Right atrium auricular region (tissue), 2 donors: Measurements from ENCODE around the gene ZYG11B. TPM values are rescaled to one million over a fixed set of nuclear protein-coding genes. Genes with fewer than 3 reads are reported as not detected.

ENCODE experiments used
- DNase-seq: peaks from one replicate; pipeline ENCODE4 v3.0.0-alpha.2; 2019; ENCODE audit warnings: low spot score
- H3K27ac ChIP-seq, 2 donors: fragments of 200-600 bp; sonication (generic); 1 replicate in 1 of 2; 2 replicates in 1 of 2; pipeline ENCODE4 v1.5.1; 2016 to 2019
- H3K27me3 ChIP-seq, 2 donors: fragments of 200-600 bp; sonication (generic); one replicate each; pipeline versions ENCODE4 v1.5.1 to v1.6.0; 2017 to 2019
- H3K36me3 ChIP-seq: fragments of 200-600 bp; sonication (generic); one replicate; pipeline ENCODE4 v1.5.1; 2016
- H3K4me1 ChIP-seq, 2 donors: fragments of 200-600 bp; sonication (generic); one replicate each; pipeline versions ENCODE4 v1.5.1 to v1.6.0; 2017 to 2019
- H3K4me3 ChIP-seq, 2 donors: fragments of 200-600 bp; sonication (generic); 1 replicate in 1 of 2; 2 replicates in 1 of 2; pipeline ENCODE4 v1.5.1; 2017 to 2019; ENCODE audit warnings: mild to moderate bottlenecking in 1 of 2, moderate library complexity in 1 of 2
- H3K9me3 ChIP-seq, 2 donors: fragments of 200-600 bp; sonication (generic); one replicate each; pipeline ENCODE4 v1.5.1; 2019
- CTCF ChIP-seq, 2 donors: fragments of 200-600 bp; sonication (generic); IDR thresholded peaks; one replicate each; pipeline ENCODE4 v1.5.1; 2019; ENCODE audit warnings: antibody characterized with exemption in 2 of 2
- total RNA-seq, 2 donors: library from RNA; depleted of rRNA; stranded (reverse); fragments of >200 nt; gene quantifications; one replicate each; pipeline ENCODE4 v1.1.0, GENCODE V29; 2016

Gene ZYG11B
- total RNA-seq, 2 donors from 2014 or later = 44.1 to 70.7 TPM

- Histone ChIP-seq H3K36me3 (no peaks in the 10 kb centered on the region), H3K27me3 (no peaks in the 10 kb centered on the region), H3K4me1 (peaks cover 0 to 11% of the 10 kb centered on the region in 2 donors), H3K27ac (peak overlapping the region; percentile 82 to 89), H3K9me3 (no peaks in the 10 kb centered on the region), H3K4me3 (peak overlapping the region; percentile 44 to 59)
- DNase-seq = peak; percentile 96
- no peak for TF ChIP-seq CTCF (IDR thresholded peaks at IDR 0.05)
Measured at GRCh38 chr1:52702886-52703787, 23.1 kb upstream of the ZYG11B start.

DNA sequence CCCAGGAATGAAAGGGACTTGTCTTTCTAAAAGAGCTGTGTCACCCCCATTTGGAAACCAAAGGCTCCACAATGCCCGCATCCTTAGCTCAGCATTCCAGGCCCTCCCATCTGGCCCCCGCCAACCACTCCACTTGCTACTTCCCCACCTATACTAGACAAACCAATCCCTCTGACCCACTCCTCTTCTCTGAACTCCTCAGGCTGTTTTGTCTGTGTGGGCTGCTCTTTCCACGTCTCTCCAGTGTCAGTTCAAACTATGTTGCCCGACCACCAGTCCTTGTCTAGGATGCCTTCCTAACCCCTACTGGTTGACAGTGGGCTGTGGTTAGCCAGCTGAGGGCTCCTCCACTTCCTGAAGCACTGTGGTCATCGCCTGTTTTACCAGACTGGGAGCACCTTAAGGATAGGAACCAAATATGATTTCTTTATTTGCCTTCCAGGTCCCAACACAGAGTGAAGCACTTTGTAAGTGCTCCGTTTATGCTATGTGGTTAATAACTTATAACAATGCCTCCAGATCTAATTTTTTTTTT lies 20.1 kb upstream of the ZYG11B start:
- Histone ChIP-seq H3K9me3 (no peaks in the 10 kb centered on the region), H3K27ac (no peak overlapping the region), H3K4me1 (peaks cover 0 to 6% of the 10 kb centered on the region in 2 donors), H3K4me3 (no peak overlapping the region), H3K27me3 (no peaks in the 10 kb centered on the region), H3K36me3 (no peaks in the 10 kb centered on the region)
- no peak for TF ChIP-seq CTCF (IDR thresholded peaks at IDR 0.05)
- DNase-seq = no peak

DNA sequence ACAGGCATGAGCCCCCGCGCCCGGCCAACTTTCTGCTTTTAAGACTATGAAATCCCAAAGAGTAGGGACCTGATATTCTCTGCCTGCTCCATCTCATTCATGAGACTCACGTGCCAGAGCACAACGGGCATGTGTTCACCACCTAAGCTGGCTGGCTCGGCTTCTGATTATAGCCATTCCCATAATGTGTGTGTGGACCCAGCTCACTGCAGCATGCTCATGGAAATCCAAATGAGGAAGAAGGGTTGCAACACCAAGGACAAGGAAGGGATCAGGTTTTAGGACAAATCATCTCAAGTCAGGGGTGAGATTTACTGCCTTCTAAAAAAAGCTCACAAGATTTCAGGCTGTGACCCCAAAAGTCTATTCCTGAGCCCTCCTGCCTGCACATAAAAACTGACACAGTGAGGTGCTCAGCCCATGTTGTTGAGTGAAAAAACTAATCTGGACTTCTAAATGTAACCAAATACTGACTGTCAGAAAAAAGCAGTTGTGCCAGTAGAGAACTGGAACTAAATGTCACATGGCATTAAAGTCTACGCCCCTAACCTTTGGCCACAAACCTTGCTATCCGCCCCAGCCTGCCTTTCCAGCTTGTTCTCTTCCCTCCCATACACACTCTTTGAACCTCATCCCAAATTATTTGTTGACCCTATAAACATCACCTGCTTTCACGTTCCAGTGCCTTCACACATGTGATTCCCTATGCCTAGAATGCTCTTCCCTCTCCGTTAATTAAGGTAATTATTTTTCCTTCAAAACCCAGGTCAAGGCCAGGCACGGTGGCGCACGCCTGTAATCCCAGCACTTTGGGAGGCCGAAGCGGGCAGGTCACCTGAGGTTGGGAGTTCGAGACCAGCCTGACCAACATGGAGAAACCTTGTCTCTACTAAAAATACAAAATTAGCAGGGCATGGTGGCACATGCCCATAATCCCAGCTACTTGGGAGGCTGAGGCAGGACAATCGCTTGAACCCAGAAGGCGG lies 19.0 kb upstream of the ZYG11B start:
- H3K9me3 ChIP-seq = no peaks in the 10 kb centered on the region
- no peak for DNase-seq
- no peak overlapping the region for H3K27ac ChIP-seq
- H3K27me3 ChIP-seq = no peaks in the 10 kb centered on the region
- peaks cover 0 to 6% of the 10 kb centered on the region in 2 donors for H3K4me1 ChIP-seq
- no peaks in the 10 kb centered on the region for H3K36me3 ChIP-seq
- TF ChIP-seq CTCF (IDR thresholded peaks at IDR 0.05) = no peak
- no peak overlapping the region for H3K4me3 ChIP-seq

GRCh38 chr1:52707927-52708655 lies 18.2 kb upstream of the ZYG11B start:
- no peak overlapping the region for H3K4me3 ChIP-seq
- no peak for DNase-seq
- H3K36me3 ChIP-seq = no peaks in the 10 kb centered on the region
- H3K27ac ChIP-seq = peak overlapping the region in 1 of 2 donors; percentile 36
- H3K9me3 ChIP-seq = no peaks in the 10 kb centered on the region
- peaks cover 0 to 6% of the 10 kb centered on the region in 2 donors for H3K4me1 ChIP-seq
- TF ChIP-seq CTCF (IDR thresholded peaks at IDR 0.05) = no peak
- no peaks in the 10 kb centered on the region for H3K27me3 ChIP-seq

DNA sequence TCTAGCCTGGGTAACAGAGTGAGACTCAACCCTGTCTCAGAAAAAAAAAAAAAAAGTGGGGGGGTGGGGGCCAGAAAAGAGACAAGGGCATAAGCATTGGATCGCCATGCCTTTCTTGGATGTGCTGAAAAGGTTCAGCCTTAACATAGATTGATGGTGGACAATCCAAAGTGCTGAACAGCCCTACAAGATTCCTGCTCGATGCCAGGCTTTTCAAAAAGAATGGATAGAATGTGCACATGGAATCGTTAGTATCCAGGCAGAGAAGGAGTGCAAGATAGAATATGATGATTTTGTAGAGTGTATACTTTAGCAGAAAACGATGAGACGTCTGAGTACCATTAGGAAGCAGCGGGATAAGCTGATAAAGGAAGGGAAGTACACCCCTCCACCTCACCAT lies 17.2 kb upstream of the ZYG11B start:
- DNase-seq = no peak
- Histone ChIP-seq H3K9me3 (no peaks in the 10 kb centered on the region), H3K4me1 (no peaks in the 10 kb centered on the region), H3K27ac (no peak overlapping the region), H3K4me3 (no peak overlapping the region), H3K27me3 (no peaks in the 10 kb centered on the region), H3K36me3 (no peaks in the 10 kb centered on the region)
- TF ChIP-seq CTCF (IDR thresholded peaks at IDR 0.05) = no peak
